Endothelial cell of umbilical vein (primary cell): ENCODE data around the gene ROPN1L. TPM values are rescaled to one million over a fixed set of nuclear protein-coding genes. Genes with fewer than 3 reads are reported as not detected.

Experiments
- BruUV-seq: library from RNA; stranded (reverse); fragments of 400-500 nt; replicated peaks from 2 replicates; lab custom pipeline; 2021; lab: Mats Ljungman, UMichigan
- CTCF ChIA-PET: fragments of 300-600, 350-600 bp; sonication (Branson Sonifier 250); formaldehyde crosslinking; loops from one replicate; lab custom pipeline; 2021; ENCODE audit warnings: antibody characterized with exemption, inconsistent platforms; lab: Charles Lee
- POLR2A ChIA-PET: fragments of 300-600, 350-600 bp; sonication (Branson Sonifier 250); formaldehyde crosslinking; loops from one replicate; lab custom pipeline; 2021; ENCODE audit warnings: antibody characterized with exemption, inconsistent platforms; lab: Charles Lee
- DNase-seq: peaks from one replicate; pipeline ENCODE4 v3.0.0-alpha.2; 2011; ENCODE audit warnings: low read depth, low spot score
- FAIRE-seq: peaks from 2 replicates; lab custom pipeline; 2011; peaks lifted over from hg19 to GRCh38; lab: Jason Lieb, UNC
- H2AFZ ChIP-seq: 2 replicates; pipeline ENCODE4 v1.6.0; 2012; ENCODE audit warnings: low read depth, low read length, control low read depth, inconsistent platforms
- H3K27ac ChIP-seq: 2 replicates; pipeline ENCODE4 v1.5.1; 2011; ENCODE audit warnings: low read depth, mild to moderate bottlenecking, control low read depth, low read length, moderate library complexity; ENCODE audit not compliant: insufficient read depth
- H3K27me3 ChIP-seq, 2 experiments: 2 replicates each; pipeline versions ENCODE4 v1.6.0 to v1.6.1; 2011; ENCODE audit warnings: low read length in 2 of 2, mixed read lengths in 1 of 2; ENCODE audit not compliant: control insufficient read depth in 2 of 2, insufficient read depth in 2 of 2
- H3K36me3 ChIP-seq, 2 experiments: 2 replicates in 1 of 2; 3 replicates in 1 of 2; pipeline ENCODE4 v1.5.1; 2011; ENCODE audit warnings: low read length in 2 of 2, mild to moderate bottlenecking in 1 of 2, moderate library complexity in 1 of 2; ENCODE audit not compliant: control insufficient read depth in 2 of 2, insufficient read depth in 2 of 2; ENCODE audit errors: extremely low read depth in 1 of 2
- H3K4me1 ChIP-seq: 3 replicates; pipeline ENCODE4 v1.5.1; 2011; ENCODE audit warnings: mild to moderate bottlenecking, low read length; ENCODE audit not compliant: control insufficient read depth, insufficient read depth; ENCODE audit errors: extremely low read depth
- H3K4me2 ChIP-seq: 2 replicates; pipeline ENCODE4 v1.6.1; 2011; ENCODE audit warnings: low read length, control low read depth, mixed read lengths; ENCODE audit not compliant: insufficient read depth
- H3K4me3 ChIP-seq, 3 experiments: fragments of 200-600 bp in 1 of 3; sonication (generic), shearing (Covaris generic) in 1 of 3; replicated peaks in 1 of 3; 2 replicates each; pipeline ENCODE4 v1.5.1; 2011 to 2016; ENCODE audit warnings: control low read depth in 3 of 3, low read length in 3 of 3, mild to moderate bottlenecking in 2 of 3, inconsistent platforms in 1 of 3, low read depth in 1 of 3, moderate library complexity in 1 of 3; ENCODE audit not compliant: insufficient read depth in 1 of 3
- H3K79me2 ChIP-seq: 2 replicates; pipeline ENCODE4 v1.6.0; 2012; ENCODE audit warnings: low read length, inconsistent platforms; ENCODE audit not compliant: control insufficient read depth, insufficient read depth
- H3K9ac ChIP-seq: replicated peaks from 2 replicates; pipeline ENCODE3; 2011; ENCODE audit warnings: low read length, control low read depth; ENCODE audit not compliant: insufficient read depth; ENCODE audit errors: extremely low read depth
- H3K9me1 ChIP-seq: replicated peaks from 3 replicates; pipeline ENCODE4 v1.6.0; 2011; ENCODE audit warnings: mild to moderate bottlenecking, low read length; ENCODE audit not compliant: control insufficient read depth, insufficient read depth; ENCODE audit errors: extremely low read depth
- H3K9me3 ChIP-seq: replicated peaks from 2 replicates; pipeline ENCODE4 v1.5.1; 2012; ENCODE audit warnings: low read length, inconsistent platforms; ENCODE audit not compliant: control insufficient read depth, insufficient read depth
- H4K20me1 ChIP-seq: replicated peaks from 2 replicates; pipeline ENCODE3; 2011; ENCODE audit warnings: mild to moderate bottlenecking, low read length; ENCODE audit not compliant: control insufficient read depth, insufficient read depth; ENCODE audit errors: extremely low read depth
- EZH2 ChIP-seq: IDR thresholded peaks from 2 replicates; pipeline ENCODE4 v1.6.1; 2012; ENCODE audit warnings: borderline replicate concordance, low read depth, mild to moderate bottlenecking, moderate library complexity, low read length, inconsistent platforms; ENCODE audit not compliant: severe bottlenecking
- FOS ChIP-seq: IDR thresholded peaks from 2 replicates; pipeline ENCODE4 v1.6.1; 2011; ENCODE audit warnings: mild to moderate bottlenecking, low read length, moderate library complexity, borderline replicate concordance; ENCODE audit not compliant: insufficient read depth
- GATA2 ChIP-seq: IDR thresholded peaks from 2 replicates; pipeline ENCODE4 v1.7.0; 2011; ENCODE audit warnings: low read depth, mild to moderate bottlenecking, moderate library complexity, mixed read lengths, low read length; ENCODE audit not compliant: insufficient read length, insufficient read depth
- JUN ChIP-seq: IDR thresholded peaks from 2 replicates; pipeline ENCODE4 v1.6.1; 2011; ENCODE audit warnings: borderline replicate concordance, low read depth; ENCODE audit not compliant: insufficient read length, insufficient read depth
- MYC ChIP-seq: IDR thresholded peaks from one replicate; pipeline ENCODE4 v1.6.1; 2011; ENCODE audit warnings: mild to moderate bottlenecking, low read depth, low read length
- POLR2A ChIP-seq: IDR thresholded peaks from 2 replicates; pipeline ENCODE4 v1.6.1; 2012; ENCODE audit warnings: low read depth, mild to moderate bottlenecking, control low read depth, low read length
- POLR2AphosphoS5 ChIP-seq: IDR thresholded peaks from 2 replicates; pipeline ENCODE4 v1.6.1; 2012; ENCODE audit warnings: low read depth, mild to moderate bottlenecking, control low read depth, low read length, moderate library complexity; ENCODE audit not compliant: insufficient read depth
- dilution Hi-C: fragments of 300-500 bp; cut with MboI; formaldehyde crosslinking; loops from one replicate; pipeline ENCODE4 v1.15.0; 2019; ENCODE audit warnings: low sequenced_read_pairs; ENCODE audit not compliant: extremely low pct_ligation_motif_present
- intact Hi-C: fragments of 100-400 bp; cut with micrococcal nuclease; formaldehyde crosslinking; loops from one replicate; pipeline ENCODE4 v1.10.0; 2022
- polyA plus RNA-seq, 4 experiments: library from polyadenylated mRNA; depleted of rRNA in 3 of 4; stranded (reverse) in 3 of 4; unstranded in 1 of 4; fragments of >200 nt; gene quantifications; 2 replicates each; pipeline versions ENCODE4 v1.2.1 to v1.2.3, GENCODE V29; 2011 to 2012; ENCODE audit warnings: missing spikeins in 1 of 4
- total RNA-seq: library from RNA; stranded (reverse); gene quantifications from 2 replicates; pipeline ENCODE4 v1.2.3, GENCODE V29; 2021
- TF ChIP-seq, protein P1 (sequence below): IDR thresholded peaks from 2 replicates; pipeline ENCODE4 v1.6.1; 2011; ENCODE audit not compliant: insufficient read depth, insufficient read length
- TF ChIP-seq, protein P2 (sequence below), 2 donors: IDR thresholded peaks; 1 replicate in 1 of 2; 2 replicates in 1 of 2; pipeline ENCODE4 v1.5.1; 2011; ENCODE audit warnings: low read length in 2 of 2, mild to moderate bottlenecking in 2 of 2, moderate library complexity in 2 of 2, control low read depth in 1 of 2, inconsistent platforms in 1 of 2, low read depth in 1 of 2; ENCODE audit not compliant: insufficient read depth in 1 of 2; ENCODE audit errors: extremely low read depth in 1 of 2

ROPN1L gene
- total and polyA plus RNA-seq, 2 donors (not counting 3 experiments of a cell fraction or from before 2014, with no cell fraction given): 0.30 to 0.60 TPM

DNA sequence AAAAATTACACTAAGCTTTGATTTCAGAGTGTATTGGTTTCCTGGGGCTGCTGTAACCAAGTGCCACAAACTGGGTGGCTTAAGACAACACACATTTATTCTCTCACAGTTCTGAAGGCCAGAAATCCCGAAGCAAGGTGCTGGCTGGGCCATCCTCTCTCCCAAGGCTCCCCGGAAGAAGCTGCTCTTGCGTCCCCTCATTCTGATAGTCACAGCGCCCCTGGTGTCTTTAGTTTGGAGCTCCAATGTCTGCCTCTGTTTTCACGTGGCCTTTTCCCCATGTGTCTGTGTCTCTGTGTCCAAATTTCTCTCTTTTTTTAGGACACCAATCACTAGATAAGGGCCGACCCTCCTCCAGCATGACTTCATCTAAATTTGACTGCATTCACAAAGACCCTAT, 56.7 kb downstream of the ROPN1L start:
- no peaks in the 10 kb centered on the region for H3K27me3 ChIP-seq
- H3K4me3 ChIP-seq: no peak overlapping the region
- H3K79me2 ChIP-seq: no peaks in the 10 kb centered on the region
- dilution Hi-C loops: no loop called here
- no peak overlapping the region for H3K27ac ChIP-seq
- H3K9ac ChIP-seq: no peak overlapping the region
- ChIA-PET CTCF (interaction anchor here (1.1 to 2.3 kb wide), 5 partner anchors 9 to 129 kb away, joined by 3 to 12 read pairs (median 5); no protein-coding TSS in a partner anchor), POLR2A (no interaction called here)
- intact Hi-C loops: no loop called here
- no peaks in the 10 kb centered on the region for H3K36me3 ChIP-seq
- TF ChIP-seq POLR2AphosphoS5 (no peak), MYC (no peak), FOS (no peak), GATA2 (no peak), POLR2A (no peak), EZH2 (no peak), JUN (no peak)
- TF ChIP-seq, protein P1, sequence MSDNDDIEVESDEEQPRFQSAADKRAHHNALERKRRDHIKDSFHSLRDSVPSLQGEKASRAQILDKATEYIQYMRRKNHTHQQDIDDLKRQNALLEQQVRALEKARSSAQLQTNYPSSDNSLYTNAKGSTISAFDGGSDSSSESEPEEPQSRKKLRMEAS: no peak
- TF ChIP-seq, protein P2, sequence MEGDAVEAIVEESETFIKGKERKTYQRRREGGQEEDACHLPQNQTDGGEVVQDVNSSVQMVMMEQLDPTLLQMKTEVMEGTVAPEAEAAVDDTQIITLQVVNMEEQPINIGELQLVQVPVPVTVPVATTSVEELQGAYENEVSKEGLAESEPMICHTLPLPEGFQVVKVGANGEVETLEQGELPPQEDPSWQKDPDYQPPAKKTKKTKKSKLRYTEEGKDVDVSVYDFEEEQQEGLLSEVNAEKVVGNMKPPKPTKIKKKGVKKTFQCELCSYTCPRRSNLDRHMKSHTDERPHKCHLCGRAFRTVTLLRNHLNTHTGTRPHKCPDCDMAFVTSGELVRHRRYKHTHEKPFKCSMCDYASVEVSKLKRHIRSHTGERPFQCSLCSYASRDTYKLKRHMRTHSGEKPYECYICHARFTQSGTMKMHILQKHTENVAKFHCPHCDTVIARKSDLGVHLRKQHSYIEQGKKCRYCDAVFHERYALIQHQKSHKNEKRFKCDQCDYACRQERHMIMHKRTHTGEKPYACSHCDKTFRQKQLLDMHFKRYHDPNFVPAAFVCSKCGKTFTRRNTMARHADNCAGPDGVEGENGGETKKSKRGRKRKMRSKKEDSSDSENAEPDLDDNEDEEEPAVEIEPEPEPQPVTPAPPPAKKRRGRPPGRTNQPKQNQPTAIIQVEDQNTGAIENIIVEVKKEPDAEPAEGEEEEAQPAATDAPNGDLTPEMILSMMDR (IDR thresholded peaks at IDR 0.05; ENCODE audit: extremely low read depth in 1 of 2, insufficient read depth in 1 of 2, low read depth in 1 of 2, low read length in 2 of 2): no peak
- no peaks in the 10 kb centered on the region for H3K9me3 ChIP-seq
- no peak for DNase-seq
- no peaks in the 10 kb centered on the region for H3K4me1 ChIP-seq
- no peaks in the 10 kb centered on the region for H3K9me1 ChIP-seq
- BruUV-seq: no TSS peak
- FAIRE-seq: no peak
- no peaks in the 10 kb centered on the region for H4K20me1 ChIP-seq
- no peak overlapping the region for H2AFZ ChIP-seq
- H3K4me2 ChIP-seq: no peak overlapping the region
